ENCODE measurements around the gene OR2S2. TPM values are rescaled to one million over a fixed set of nuclear protein-coding genes. Genes with fewer than 3 reads are reported as not detected.

The OR2S2 gene
- total RNA-seq, 1 experiment from 2014 or later, result not detected

GRCh38 chr9:35909687-35910612 lies 48.0 kb downstream of the OR2S2 start:
- no peak for DNase-seq (ENCODE audit: low spot score)

DNA sequence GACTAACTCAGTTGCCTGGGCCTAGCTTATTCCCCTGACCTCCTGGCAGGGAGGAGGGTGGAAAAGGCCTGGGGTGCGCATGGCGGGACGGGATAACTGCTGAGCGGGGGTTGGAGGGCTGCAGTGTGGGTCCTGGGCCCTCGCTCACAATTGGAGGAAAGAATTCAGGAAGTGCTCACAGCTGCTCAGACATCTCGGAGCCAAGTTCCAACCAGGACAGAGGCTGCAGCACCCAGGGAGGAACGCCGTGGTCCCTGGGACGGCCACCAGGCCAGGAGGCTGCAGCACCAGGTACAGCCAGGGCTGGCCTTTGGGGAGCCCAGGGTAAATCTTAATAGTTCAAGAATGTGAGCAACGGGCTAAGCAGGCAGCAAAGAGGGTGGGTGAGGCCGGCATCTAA lies 48.7 kb downstream of the OR2S2 start, which contains the start of gene SPAAR:
Gene SPAAR, plus strand, starts transcription at position 217 of the 400 bp plus-strand sequence. CDS start 974 bp downstream, outside the sequence.
- no peak for DNase-seq (ENCODE audit: low spot score)

GRCh38 chr9:35908504-35909125 lies 49.3 kb downstream of the OR2S2 start:
- DNase-seq (ENCODE audit: low spot score), result no peak

DNA sequence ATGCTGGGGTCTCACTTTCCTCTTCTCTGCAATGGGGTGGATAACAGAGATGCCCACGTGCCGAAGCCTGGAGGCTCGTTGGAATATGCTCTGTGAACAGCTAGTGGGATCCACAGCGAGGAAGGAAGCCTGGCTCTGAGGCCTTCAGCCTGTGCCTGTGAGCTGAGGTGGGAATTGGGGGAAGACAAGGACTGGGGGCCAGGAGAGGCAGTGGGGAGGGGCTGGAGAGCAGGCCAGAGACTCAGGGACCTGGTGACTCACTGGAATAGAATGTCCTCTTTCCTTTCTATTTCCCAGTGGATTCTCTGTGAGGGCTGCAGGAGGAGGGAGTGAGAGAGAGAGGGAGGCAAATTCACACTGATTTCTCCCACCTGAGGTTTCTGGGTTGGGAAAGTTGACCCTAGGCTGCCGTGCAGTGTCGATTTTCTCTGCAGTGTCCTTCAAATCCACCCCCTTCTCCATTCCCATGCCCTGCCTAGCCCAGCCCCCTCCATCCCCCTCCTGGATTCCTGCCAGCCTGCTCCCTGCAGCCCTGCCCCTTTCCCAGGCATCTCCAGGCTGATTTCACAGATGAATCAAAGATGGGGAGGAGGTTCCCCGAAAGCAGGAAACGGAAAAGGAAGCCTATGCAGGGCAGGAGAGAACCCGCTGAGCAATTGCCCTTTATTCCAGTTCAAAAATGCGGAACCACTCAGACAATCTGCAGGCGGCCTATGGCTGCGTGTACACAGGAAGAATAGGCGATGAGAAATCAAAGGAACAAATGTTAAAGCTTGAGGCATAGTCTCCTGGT lies 50.0 kb downstream of the OR2S2 start:
- DNase-seq (ENCODE audit: low spot score), result peak; percentile 93

Other genes starting within 250 kb of the OR2S2 start
- gene TLN1, start 226.0 kb downstream of the OR2S2 start, total RNA-seq (2014; rRNA removed; shearing (Covaris generic)), result 99.5 and 100.0 TPM in 2 replicates
- 42.4 and 44.5 TPM in 2 replicates for gene CREB3, start 225.5 kb downstream of the OR2S2 start, total RNA-seq (2014; rRNA removed; shearing (Covaris generic))
- gene GBA2, start 208.9 kb downstream of the OR2S2 start, total RNA-seq (2014; rRNA removed; shearing (Covaris generic)), result 74.6 and 84.9 TPM in 2 replicates
- 18.9 and 20.6 TPM in 2 replicates for gene RGP1, start 208.9 kb downstream of the OR2S2 start, total RNA-seq (2014; rRNA removed; shearing (Covaris generic))
- gene MSMP, start 203.9 kb downstream of the OR2S2 start, total RNA-seq (2014; rRNA removed; shearing (Covaris generic)), result 0.28 TPM in 1 of 2 replicates, not detected in the other
- gene NPR2, start 166.6 kb downstream of the OR2S2 start, total RNA-seq (2014; rRNA removed; shearing (Covaris generic)), result 6.3 and 8.3 TPM in 2 replicates
- gene SPAG8, start 145.9 kb downstream of the OR2S2 start, total RNA-seq (2014; rRNA removed; shearing (Covaris generic)), result 0.78 and 1.9 TPM in 2 replicates
- 91.2 and 98.7 TPM in 2 replicates for gene HINT2, start 143.1 kb downstream of the OR2S2 start, total RNA-seq (2014; rRNA removed; shearing (Covaris generic))
- gene FAM221B, start 129.4 kb downstream of the OR2S2 start, total RNA-seq (2014; rRNA removed; shearing (Covaris generic)), result 0.10 and 0.16 TPM in 2 replicates
- gene TMEM8B, start 128.9 kb downstream of the OR2S2 start, total RNA-seq (2014; rRNA removed; shearing (Covaris generic)), result 3.1 and 4.5 TPM in 2 replicates
- gene OR13J1, start 87.8 kb downstream of the OR2S2 start, total RNA-seq (2014; rRNA removed; shearing (Covaris generic)), result not detected in 2 replicates
- 4.1 and 7.7 TPM in 2 replicates for gene HRCT1, start 52.0 kb downstream of the OR2S2 start, total RNA-seq (2014; rRNA removed; shearing (Covaris generic))
- gene SPAAR, start 48.7 kb downstream of the OR2S2 start, total RNA-seq (2014; rRNA removed; shearing (Covaris generic)), result 0.23 TPM in 1 of 2 replicates, not detected in the other
- gene RECK, start 78.8 kb upstream of the OR2S2 start, total RNA-seq (2014; rRNA removed; shearing (Covaris generic)), result not detected in 2 replicates
- gene GLIPR2, start 178.6 kb upstream of the OR2S2 start, total RNA-seq (2014; rRNA removed; shearing (Covaris generic)), result 0.10 and 0.28 TPM in 2 replicates
- gene CCIN, start 211.2 kb upstream of the OR2S2 start, total RNA-seq (2014; rRNA removed; shearing (Covaris generic)), result not detected in 2 replicates
- 273 and 289 TPM in 2 replicates for gene CLTA, start 232.8 kb upstream of the OR2S2 start, total RNA-seq (2014; rRNA removed; shearing (Covaris generic))

All from HT-29 (cell line).